ENCODE measurements around the gene APCDD1L. TPM values are rescaled to one million over a fixed set of nuclear protein-coding genes. Genes with fewer than 3 reads are reported as not detected.

APCDD1L gene
- total and polyA plus RNA-seq, 8 donors = 0.16 to 1.8 (median 0.32) TPM

GRCh38 chr20:58447511-58448391, 67.4 kb downstream of the APCDD1L start:
- DNase-seq (peak in 2 of 6 donors; percentile 23 to 48), FAIRE-seq (no peak), ATAC-seq (peak; percentile 73 to 90 (median 87))
- Histone ChIP-seq H3K27ac (no peak overlapping the region), H3K4me1 (no peaks in the 10 kb centered on the region), H3K27me3 (no peaks in the 10 kb centered on the region), H3K36me3 (no peaks in the 10 kb centered on the region), H3K9me3 (no peaks in the 10 kb centered on the region), H3K4me3 (no peak overlapping the region)
- intact Hi-C loops (cut with DNase I) = loop anchor here in 2 of 3 donors (5.0 to 10.0 kb wide), 2 partner anchors 203 to 210 kb away; no protein-coding TSS in a partner anchor
- TF ChIP-seq CTCF (IDR thresholded peaks at IDR 0.05) = peak; percentile 28 to 34 (median 32)
- 70 to 71% methylated on average over 10 of the region's 10 CpGs for WGBS, 2 donors

- ATAC-seq (peak in 2 of 4 donors; percentile 18 to 31), DNase-seq (no peak), FAIRE-seq (no peak)
- no peak overlapping the region for H3K27ac ChIP-seq
- intact Hi-C loops (cut with DNase I) = loop anchor here in 2 of 3 donors (5.0 to 10.0 kb wide), 2 partner anchors 202 to 210 kb away; no protein-coding TSS in a partner anchor
- no peaks in the 10 kb centered on the region for H3K9me3 ChIP-seq
- H3K4me1 ChIP-seq = no peaks in the 10 kb centered on the region
- no peaks in the 10 kb centered on the region for H3K27me3 ChIP-seq
- H3K4me3 ChIP-seq = no peak overlapping the region
- no peaks in the 10 kb centered on the region for H3K36me3 ChIP-seq
- 68 to 81% methylated on average over 7 of the region's 7 CpGs for WGBS, 2 donors
- no peak for TF ChIP-seq CTCF (IDR thresholded peaks at IDR 0.05)
Measured at GRCh38 chr20:58446960-58447265, 68.3 kb downstream of the APCDD1L start.

DNA sequence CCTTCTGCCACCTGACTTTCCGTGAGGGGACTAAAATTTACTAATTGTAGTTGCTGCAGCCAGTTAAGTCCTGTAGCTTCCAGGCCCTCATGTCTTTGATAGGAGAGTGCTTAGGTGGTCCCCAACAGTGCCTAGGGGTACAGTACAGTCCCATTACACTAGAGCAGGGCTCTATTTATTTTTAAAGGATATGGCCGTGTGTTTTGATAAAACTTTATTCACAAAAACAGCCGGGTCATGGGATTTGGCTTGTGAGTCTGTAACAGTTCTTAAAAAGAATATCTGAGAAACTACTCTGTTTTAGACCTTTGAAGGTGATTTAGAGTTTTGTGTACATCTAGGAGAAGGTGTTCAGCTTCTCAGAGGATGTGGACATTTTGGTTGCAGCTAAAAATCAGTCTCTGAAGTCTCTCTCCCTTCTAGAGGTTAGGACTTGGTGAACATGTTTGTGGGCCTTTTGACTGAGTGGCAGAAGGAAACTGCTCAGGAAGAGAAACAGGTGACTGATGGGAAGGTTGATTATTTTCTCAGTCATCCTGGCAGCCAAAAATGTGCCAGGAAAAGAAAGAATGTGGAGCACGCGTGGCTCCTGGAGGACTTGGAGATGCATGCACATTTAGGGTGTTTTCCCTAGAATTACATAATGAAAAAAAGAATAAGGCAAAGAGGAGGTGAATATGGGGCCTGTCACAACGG, 68.8 kb downstream of the APCDD1L start:
- intact Hi-C loops (cut with DNase I) = loop anchor here in 2 of 3 donors (5.0 to 10.0 kb wide), 2 partner anchors 202 to 209 kb away; no protein-coding TSS in a partner anchor
- Histone ChIP-seq H3K4me1 (no peaks in the 10 kb centered on the region), H3K27ac (no peak overlapping the region), H3K36me3 (no peaks in the 10 kb centered on the region), H3K27me3 (no peaks in the 10 kb centered on the region), H3K9me3 (no peaks in the 10 kb centered on the region), H3K4me3 (no peak overlapping the region)
- TF ChIP-seq CTCF (IDR thresholded peaks at IDR 0.05) = no peak
- 70 to 72% methylated on average over 6 of the region's 6 CpGs for WGBS, 2 donors
- ATAC-seq (no peak), FAIRE-seq (no peak), DNase-seq (no peak)

DNA sequence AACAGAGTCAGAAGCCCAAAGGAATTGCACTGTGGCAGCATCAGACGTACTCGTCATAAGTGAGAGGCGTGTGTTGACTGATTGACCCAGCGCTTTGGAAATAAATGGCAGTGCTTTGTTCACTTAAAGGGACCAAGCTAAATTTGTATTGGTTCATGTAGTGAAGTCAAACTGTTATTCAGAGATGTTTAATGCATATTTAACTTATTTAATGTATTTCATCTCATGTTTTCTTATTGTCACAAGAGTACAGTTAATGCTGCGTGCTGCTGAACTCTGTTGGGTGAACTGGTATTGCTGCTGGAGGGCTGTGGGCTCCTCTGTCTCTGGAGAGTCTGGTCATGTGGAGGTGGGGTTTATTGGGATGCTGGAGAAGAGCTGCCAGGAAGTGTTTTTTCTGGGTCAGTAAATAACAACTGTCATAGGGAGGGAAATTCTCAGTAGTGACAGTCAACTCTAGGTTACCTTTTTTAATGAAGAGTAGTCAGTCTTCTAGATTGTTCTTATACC, 70.4 kb downstream of the APCDD1L start:
- FAIRE-seq (no peak), ATAC-seq (no peak), DNase-seq (no peak)
- no peak for TF ChIP-seq CTCF (IDR thresholded peaks at IDR 0.05)
- H3K36me3 ChIP-seq = no peaks in the 10 kb centered on the region
- intact Hi-C loops (cut with DNase I) = loop anchor here in 2 of 3 donors (5.0 to 10.0 kb wide), 2 partner anchors 200 to 208 kb away; no protein-coding TSS in a partner anchor
- H3K27me3 ChIP-seq = no peaks in the 10 kb centered on the region
- no peaks in the 10 kb centered on the region for H3K4me1 ChIP-seq
- 92 to 93% methylated on average over 5 of the region's 5 CpGs for WGBS, 2 donors
- no peaks in the 10 kb centered on the region for H3K9me3 ChIP-seq
- no peak overlapping the region for H3K4me3 ChIP-seq
- no peak overlapping the region for H3K27ac ChIP-seq
